ENCODE results near the gene C11orf52. TPM values are rescaled to one million over a fixed set of nuclear protein-coding genes. Genes with fewer than 3 reads are reported as not detected.

C11orf52 gene
- total and polyA plus RNA-seq, 4 donors = 0.46 to 0.88 (median 0.81) TPM; not detected in 1

DNA sequence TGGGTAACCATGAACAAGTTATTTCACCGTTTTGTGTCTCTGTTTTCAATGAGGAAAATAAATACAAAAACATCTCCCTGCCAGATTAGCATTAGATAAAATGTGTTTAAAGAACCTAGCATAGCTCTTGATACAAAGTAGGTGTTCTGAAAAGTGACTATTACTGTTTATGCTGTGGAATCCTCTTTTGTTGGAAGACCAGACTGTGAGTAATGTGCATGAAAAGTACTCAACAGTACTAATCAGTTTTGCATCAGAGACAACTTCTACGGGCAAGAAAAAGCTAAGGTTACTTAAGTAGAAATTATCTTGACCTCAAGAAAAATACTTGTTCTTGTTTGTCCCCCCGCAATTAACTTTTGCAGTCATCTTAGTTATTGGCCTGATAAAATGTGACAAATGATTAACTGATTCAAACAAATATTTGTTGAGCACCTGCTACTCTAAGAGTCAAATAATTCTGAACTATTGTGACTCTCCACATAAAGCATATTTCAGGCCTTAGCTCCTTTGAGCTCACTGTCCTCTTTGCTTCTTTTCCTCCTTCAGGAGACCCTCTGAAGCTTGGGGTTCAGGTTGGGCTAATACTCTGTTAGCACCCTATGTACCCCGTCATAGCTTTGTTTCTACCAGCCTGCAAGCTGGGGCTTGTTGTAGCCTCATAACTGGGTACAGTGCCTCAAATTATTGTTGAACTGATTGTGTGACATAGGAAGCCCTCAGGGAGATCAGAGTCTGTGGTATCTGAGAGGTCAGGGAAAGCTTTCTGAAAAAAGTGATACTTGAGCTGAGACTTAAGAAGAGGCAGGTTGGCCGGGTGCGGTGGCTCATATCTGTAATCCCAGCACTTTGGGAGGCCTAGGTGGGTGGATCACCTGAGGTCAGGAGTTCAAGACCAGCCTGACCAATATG, 42.9 kb downstream of the C11orf52 start:
- Histone ChIP-seq H3K27me3 (ENCODE audit: control insufficient read depth, insufficient read depth, low read length) (no peaks in the 10 kb centered on the region), H3K36me3 (ENCODE audit: control insufficient read depth, insufficient read depth, low read length) (peaks cover 18% of the 10 kb centered on the region)
- WGBS (ENCODE audit: insufficient coverage) = 100% methylated on average over 1 of the region's 6 CpGs

DNA sequence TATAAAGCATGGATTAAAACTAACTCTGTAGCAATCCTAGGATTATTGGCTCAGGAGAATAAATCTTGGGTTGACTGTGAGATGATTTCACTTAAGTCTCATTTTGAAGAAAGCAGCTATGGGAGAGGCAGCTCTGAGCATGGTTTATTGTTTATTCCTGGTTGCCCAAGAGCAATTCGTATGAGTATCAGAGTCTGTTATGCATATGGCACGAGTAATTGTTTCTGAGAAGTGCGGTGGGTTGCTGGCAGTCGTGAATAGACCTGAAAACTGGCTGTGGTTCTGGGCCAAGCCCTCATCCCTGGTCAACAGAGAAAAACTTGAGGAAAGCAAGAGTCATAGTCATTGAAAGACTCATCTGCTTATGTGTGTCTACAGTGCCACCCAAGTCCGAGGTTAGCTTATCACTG, 45.2 kb downstream of the C11orf52 start:
- no peak overlapping the region for H3K27ac ChIP-seq (ENCODE audit: low read depth, low read length)

More for the DNA sequence above, 42.9 kb downstream of the C11orf52 start:
- no peak overlapping the region for H3K4me3 ChIP-seq (ENCODE audit: low read depth, low read length)
- no peaks in the 10 kb centered on the region for H3K9me3 ChIP-seq (ENCODE audit: control insufficient read depth, insufficient read depth, low read length)
- H3K27ac ChIP-seq (ENCODE audit: low read depth, low read length) = no peak overlapping the region
- no peaks in the 10 kb centered on the region for H3K4me1 ChIP-seq (ENCODE audit: control insufficient read depth, insufficient read depth, low read length)
- DNase-seq (ENCODE audit: low read depth in 4 of 6, low spot score in 6 of 6) = no peak

DNA sequence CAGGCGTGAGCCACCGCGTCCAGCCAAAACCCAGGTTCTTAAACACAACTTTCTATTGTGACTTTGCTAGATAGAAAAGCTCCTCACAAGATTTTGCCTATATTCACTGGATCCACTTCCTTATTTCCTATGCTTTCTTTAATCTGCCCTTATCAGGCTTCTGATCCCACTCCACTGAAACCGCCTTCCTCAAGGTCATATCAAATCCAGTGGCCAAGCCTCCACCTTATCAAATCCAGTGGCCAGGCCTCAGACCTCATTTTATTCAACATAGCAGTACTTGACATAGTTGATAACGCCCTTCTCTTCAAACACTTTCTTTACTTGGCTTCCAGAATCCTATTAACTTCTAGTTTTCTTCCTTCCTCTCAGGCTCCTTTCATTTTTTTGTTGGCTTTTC, 48.0 kb downstream of the C11orf52 start:
- no peak overlapping the region for H3K4me3 ChIP-seq (ENCODE audit: low read depth, low read length)
- H3K27me3 ChIP-seq (ENCODE audit: control insufficient read depth, insufficient read depth, low read length) = no peaks in the 10 kb centered on the region
- 94% methylated on average over 5 of the region's 5 CpGs for WGBS (ENCODE audit: insufficient coverage)
- H3K27ac ChIP-seq (ENCODE audit: low read depth, low read length) = no peak overlapping the region
- peaks cover 19% of the 10 kb centered on the region for H3K36me3 ChIP-seq (ENCODE audit: control insufficient read depth, insufficient read depth, low read length)
- no peaks in the 10 kb centered on the region for H3K4me1 ChIP-seq (ENCODE audit: control insufficient read depth, insufficient read depth, low read length)
- DNase-seq (ENCODE audit: low read depth in 4 of 6, low spot score in 6 of 6) = no peak
- no peaks in the 10 kb centered on the region for H3K9me3 ChIP-seq (ENCODE audit: control insufficient read depth, insufficient read depth, low read length)

More for the DNA sequence above, 45.2 kb downstream of the C11orf52 start:
- H3K9me3 ChIP-seq (ENCODE audit: control insufficient read depth, insufficient read depth, low read length) = no peaks in the 10 kb centered on the region
- WGBS (ENCODE audit: insufficient coverage) = 71% methylated on average over 4 of the region's 5 CpGs
- DNase-seq (ENCODE audit: low read depth in 4 of 6, low spot score in 6 of 6) = no peak
- H3K27me3 ChIP-seq (ENCODE audit: control insufficient read depth, insufficient read depth, low read length) = no peaks in the 10 kb centered on the region
- H3K4me3 ChIP-seq (ENCODE audit: low read depth, low read length) = no peak overlapping the region
- no peaks in the 10 kb centered on the region for H3K4me1 ChIP-seq (ENCODE audit: control insufficient read depth, insufficient read depth, low read length)
- H3K36me3 ChIP-seq (ENCODE audit: control insufficient read depth, insufficient read depth, low read length) = peaks cover 13% of the 10 kb centered on the region

DNA sequence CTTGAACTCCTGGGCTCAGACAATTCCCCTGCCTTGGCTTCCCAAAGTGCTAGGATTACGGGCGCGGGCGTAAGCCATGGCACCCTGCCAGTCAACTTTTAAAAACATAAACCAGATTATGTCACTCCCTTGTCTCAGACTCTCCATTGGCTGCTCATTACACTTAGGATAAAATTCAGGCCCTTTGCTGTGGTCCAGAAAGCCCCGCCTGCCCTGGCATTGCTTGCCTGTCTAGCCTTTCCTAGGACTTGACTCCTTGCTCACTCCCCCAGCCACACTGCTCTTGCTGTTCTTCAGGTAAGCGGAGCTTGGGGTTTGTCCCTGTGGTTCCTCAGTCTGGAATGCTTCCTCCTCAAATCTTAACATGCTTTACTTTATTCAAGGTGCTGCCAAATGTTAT, 48.9 kb downstream of the C11orf52 start:
- Histone ChIP-seq H3K9me3 (ENCODE audit: control insufficient read depth, insufficient read depth, low read length) (no peaks in the 10 kb centered on the region), H3K27me3 (ENCODE audit: control insufficient read depth, insufficient read depth, low read length) (no peaks in the 10 kb centered on the region), H3K4me3 (ENCODE audit: low read depth, low read length) (no peak overlapping the region), H3K36me3 (ENCODE audit: control insufficient read depth, insufficient read depth, low read length) (peaks cover 23% of the 10 kb centered on the region), H3K27ac (ENCODE audit: low read depth, low read length) (no peak overlapping the region), H3K4me1 (ENCODE audit: control insufficient read depth, insufficient read depth, low read length) (no peaks in the 10 kb centered on the region)
- DNase-seq (ENCODE audit: low read depth in 4 of 6, low spot score in 6 of 6) = no peak
- 97% methylated on average over 6 of the region's 6 CpGs for WGBS (ENCODE audit: insufficient coverage)

DNA sequence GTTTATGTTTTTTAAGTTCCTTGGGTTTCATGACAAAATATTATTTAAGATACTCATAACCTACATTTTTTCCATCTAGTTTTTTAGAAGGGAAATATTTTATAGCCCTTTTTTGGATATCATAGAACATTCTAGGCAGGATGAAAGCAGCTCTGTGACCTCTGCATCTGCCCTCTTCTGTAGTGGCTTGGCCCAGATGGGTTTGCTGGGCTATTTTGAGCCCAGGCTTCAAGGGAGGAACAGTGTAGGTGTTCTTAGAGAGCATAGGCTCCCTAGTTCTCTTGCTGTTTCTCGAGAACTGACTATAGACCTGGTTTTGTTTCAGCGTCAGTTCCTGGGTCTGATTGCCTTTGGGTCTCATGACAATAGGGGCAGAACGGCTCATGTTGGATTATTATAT, 50.6 kb downstream of the C11orf52 start:
- 100% methylated on average over 2 of the region's 3 CpGs for WGBS (ENCODE audit: insufficient coverage)
- H3K36me3 ChIP-seq (ENCODE audit: control insufficient read depth, insufficient read depth, low read length) = peaks cover 30% of the 10 kb centered on the region

DNA sequence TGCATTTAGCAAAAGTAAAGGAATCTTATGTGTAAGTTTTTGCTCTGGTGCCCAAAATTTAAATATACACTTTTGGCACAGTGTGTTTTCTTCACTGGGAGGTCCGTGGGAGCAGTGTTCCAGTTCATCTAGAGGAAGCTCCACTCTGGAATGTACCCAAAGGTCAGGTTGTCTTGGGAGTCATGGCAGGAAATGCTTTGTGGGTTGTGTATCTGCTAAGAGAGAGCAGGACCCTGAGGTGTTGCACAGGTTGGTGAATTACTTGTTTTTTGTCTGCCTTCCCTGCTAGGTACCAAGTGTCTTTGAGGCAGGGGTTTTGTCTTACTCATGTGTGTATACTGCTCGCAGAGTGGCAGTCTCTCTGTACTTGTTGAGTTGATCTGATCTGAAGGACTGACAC, 55.7 kb downstream of the C11orf52 start:
- DNase-seq (ENCODE audit: low read depth in 4 of 6, low spot score in 6 of 6) = no peak
- Histone ChIP-seq H3K27ac (ENCODE audit: low read depth, low read length) (no peak overlapping the region), H3K9me3 (ENCODE audit: control insufficient read depth, insufficient read depth, low read length) (no peaks in the 10 kb centered on the region), H3K4me3 (ENCODE audit: low read depth, low read length) (no peak overlapping the region), H3K27me3 (ENCODE audit: control insufficient read depth, insufficient read depth, low read length) (no peaks in the 10 kb centered on the region), H3K4me1 (ENCODE audit: control insufficient read depth, insufficient read depth, low read length) (peaks cover 24% of the 10 kb centered on the region), H3K36me3 (ENCODE audit: control insufficient read depth, insufficient read depth, low read length) (peaks cover 18% of the 10 kb centered on the region)
- WGBS (ENCODE audit: insufficient coverage) = 86% methylated on average over 2 of the region's 2 CpGs

More for the DNA sequence above, 50.6 kb downstream of the C11orf52 start:
- H3K4me1 ChIP-seq (ENCODE audit: control insufficient read depth, insufficient read depth, low read length) = no peaks in the 10 kb centered on the region
- DNase-seq (ENCODE audit: low read depth in 4 of 6, low spot score in 6 of 6) = no peak
- no peak overlapping the region for H3K4me3 ChIP-seq (ENCODE audit: low read depth, low read length)
- H3K27me3 ChIP-seq (ENCODE audit: control insufficient read depth, insufficient read depth, low read length) = no peaks in the 10 kb centered on the region
- H3K9me3 ChIP-seq (ENCODE audit: control insufficient read depth, insufficient read depth, low read length) = no peaks in the 10 kb centered on the region
- no peak overlapping the region for H3K27ac ChIP-seq (ENCODE audit: low read depth, low read length)

DNA sequence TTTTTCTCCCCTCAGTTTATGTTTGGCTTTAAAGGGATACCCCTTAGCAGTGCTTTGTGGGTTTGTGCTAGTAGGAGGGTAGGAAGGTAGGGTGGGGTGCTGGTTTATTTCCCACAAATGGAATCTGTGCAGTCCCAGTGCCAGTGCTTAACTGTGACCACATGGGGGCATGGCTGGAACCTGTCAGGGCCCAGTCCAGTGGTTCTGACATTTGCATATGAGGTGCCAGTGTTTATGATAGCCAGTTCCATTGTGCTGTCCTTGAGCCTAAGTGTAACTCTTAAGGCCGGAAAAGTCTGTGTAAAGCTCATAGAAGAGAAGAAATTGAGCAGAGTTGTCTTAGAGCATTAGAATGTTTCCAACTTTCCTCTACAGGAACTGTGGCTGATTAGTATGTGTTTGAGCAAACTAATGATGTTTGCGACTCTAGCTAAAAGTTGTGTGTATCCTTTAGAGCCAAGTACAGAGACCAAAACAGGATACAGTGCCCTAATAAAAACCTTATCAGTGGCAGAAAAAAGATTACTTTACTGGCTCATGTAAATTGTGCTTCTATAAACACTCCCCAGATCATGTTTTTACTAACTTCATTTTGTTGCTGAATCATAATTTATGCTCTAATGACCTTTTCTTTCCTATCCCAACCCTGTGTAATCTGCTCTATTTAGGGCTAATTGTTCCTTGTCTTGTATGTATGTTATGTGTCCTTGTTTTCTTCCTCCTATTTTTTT, 56.5 kb downstream of the C11orf52 start:
- no peak overlapping the region for H3K4me3 ChIP-seq (ENCODE audit: low read depth, low read length)
- no peak overlapping the region for H3K27ac ChIP-seq (ENCODE audit: low read depth, low read length)
- DNase-seq (ENCODE audit: low read depth in 4 of 6, low spot score in 6 of 6) = no peak
- H3K9me3 ChIP-seq (ENCODE audit: control insufficient read depth, insufficient read depth, low read length) = no peaks in the 10 kb centered on the region
- peaks cover 32% of the 10 kb centered on the region for H3K4me1 ChIP-seq (ENCODE audit: control insufficient read depth, insufficient read depth, low read length)
- H3K27me3 ChIP-seq (ENCODE audit: control insufficient read depth, insufficient read depth, low read length) = no peaks in the 10 kb centered on the region
- 57% methylated on average over 1 of the region's 2 CpGs for whole genome bisulfite sequencing (ENCODE audit: insufficient coverage)
- peaks cover 14% of the 10 kb centered on the region for H3K36me3 ChIP-seq (ENCODE audit: control insufficient read depth, insufficient read depth, low read length)

DNA sequence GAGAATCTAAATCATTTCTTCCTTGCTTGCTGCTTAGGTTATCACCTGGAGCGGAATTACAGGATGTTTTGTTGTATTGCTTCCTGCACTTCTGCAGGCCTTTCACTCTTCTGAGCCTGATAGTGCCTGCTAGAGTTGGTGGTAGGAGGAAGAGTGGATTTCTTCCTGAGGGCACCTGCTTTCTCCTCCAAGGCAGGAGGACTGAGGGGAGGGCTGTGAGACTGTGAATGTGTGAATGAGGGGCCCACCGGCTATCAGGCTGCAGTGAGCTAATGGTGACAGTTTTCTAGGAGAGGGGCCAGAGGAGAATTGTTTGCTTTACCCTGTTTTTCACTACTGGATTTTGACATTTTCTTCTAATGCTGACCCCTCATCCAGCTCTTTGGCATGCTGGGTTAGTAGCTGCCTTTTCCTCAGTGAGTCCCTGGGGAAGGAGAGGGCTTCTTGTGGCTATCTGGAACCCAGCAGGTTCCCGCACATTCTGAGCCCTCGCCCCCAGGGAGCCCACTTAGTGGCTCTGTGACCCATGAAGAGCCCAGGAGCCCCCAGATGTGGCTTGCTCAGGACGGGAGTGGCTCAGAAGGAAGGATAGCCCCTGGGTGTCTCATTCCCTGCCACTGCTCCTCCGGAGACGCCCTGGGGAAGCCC, 57.5 kb downstream of the C11orf52 start:
- H3K4me3 ChIP-seq (ENCODE audit: low read depth, low read length) = peak overlapping the region; percentile 71
- peaks cover 11% of the 10 kb centered on the region for H3K36me3 ChIP-seq (ENCODE audit: control insufficient read depth, insufficient read depth, low read length)
- peak overlapping the region; percentile 65 for H3K27ac ChIP-seq (ENCODE audit: low read depth, low read length)
- DNase-seq (ENCODE audit: low read depth in 4 of 6, low spot score in 6 of 6) = peak in 1 of 6 donors; percentile 49
- WGBS (ENCODE audit: insufficient coverage) = 50% methylated on average over 5 of the region's 7 CpGs
- no peaks in the 10 kb centered on the region for H3K27me3 ChIP-seq (ENCODE audit: control insufficient read depth, insufficient read depth, low read length)
- no peaks in the 10 kb centered on the region for H3K9me3 ChIP-seq (ENCODE audit: control insufficient read depth, insufficient read depth, low read length)
- H3K4me1 ChIP-seq (ENCODE audit: control insufficient read depth, insufficient read depth, low read length) = peaks cover 32% of the 10 kb centered on the region

All from spinal cord (tissue), 10 donors.